Right atrium auricular region (tissue), 2 donors: Measurements from ENCODE around the gene CAMTA1. TPM values are rescaled to one million over a fixed set of nuclear protein-coding genes. Genes with fewer than 3 reads are reported as not detected.

Experiments used
- DNase-seq: peaks from one replicate; pipeline ENCODE4 v3.0.0-alpha.2; 2019; ENCODE audit warnings: low spot score
- H3K27ac ChIP-seq, 2 donors: fragments of 200-600 bp; sonication (generic); 1 replicate in 1 of 2; 2 replicates in 1 of 2; pipeline ENCODE4 v1.5.1; 2016 to 2019
- H3K27me3 ChIP-seq, 2 donors: fragments of 200-600 bp; sonication (generic); one replicate each; pipeline versions ENCODE4 v1.5.1 to v1.6.0; 2017 to 2019
- H3K36me3 ChIP-seq: fragments of 200-600 bp; sonication (generic); one replicate; pipeline ENCODE4 v1.5.1; 2016
- H3K4me1 ChIP-seq, 2 donors: fragments of 200-600 bp; sonication (generic); one replicate each; pipeline versions ENCODE4 v1.5.1 to v1.6.0; 2017 to 2019
- H3K4me3 ChIP-seq, 2 donors: fragments of 200-600 bp; sonication (generic); 1 replicate in 1 of 2; 2 replicates in 1 of 2; pipeline ENCODE4 v1.5.1; 2017 to 2019; ENCODE audit warnings: mild to moderate bottlenecking in 1 of 2, moderate library complexity in 1 of 2
- H3K9me3 ChIP-seq, 2 donors: fragments of 200-600 bp; sonication (generic); one replicate each; pipeline ENCODE4 v1.5.1; 2019
- CTCF ChIP-seq, 2 donors: fragments of 200-600 bp; sonication (generic); IDR thresholded peaks; one replicate each; pipeline ENCODE4 v1.5.1; 2019; ENCODE audit warnings: antibody characterized with exemption in 2 of 2
- total RNA-seq, 2 donors: library from RNA; depleted of rRNA; stranded (reverse); fragments of >200 nt; gene quantifications; one replicate each; pipeline ENCODE4 v1.1.0, GENCODE V29; 2016

The CAMTA1 gene
- total RNA-seq, 2 donors from 2014 or later = 132 to 190 TPM

- no peaks in the 10 kb centered on the region for H3K27me3 ChIP-seq
- H3K9me3 ChIP-seq = peaks cover 0 to 19% of the 10 kb centered on the region in 2 donors
- DNase-seq = no peak
- no peak overlapping the region for H3K4me3 ChIP-seq
- no peak overlapping the region for H3K27ac ChIP-seq
- H3K4me1 ChIP-seq = no peaks in the 10 kb centered on the region
- no peaks in the 10 kb centered on the region for H3K36me3 ChIP-seq
- TF ChIP-seq CTCF (IDR thresholded peaks at IDR 0.05) = no peak
Measured at GRCh38 chr1:7265771-7266371, 480.6 kb downstream of the CAMTA1 start.

- no peaks in the 10 kb centered on the region for H3K36me3 ChIP-seq
- no peak for DNase-seq
- H3K4me1 ChIP-seq = no peaks in the 10 kb centered on the region
- no peaks in the 10 kb centered on the region for H3K27me3 ChIP-seq
- no peak for TF ChIP-seq CTCF (IDR thresholded peaks at IDR 0.05)
- no peak overlapping the region for H3K27ac ChIP-seq
- no peak overlapping the region for H3K4me3 ChIP-seq
- H3K9me3 ChIP-seq = peaks cover 0 to 19% of the 10 kb centered on the region in 2 donors
Measured at GRCh38 chr1:7266561-7266960, 481.3 kb downstream of the CAMTA1 start.

GRCh38 chr1:7267493-7267892, 482.2 kb downstream of the CAMTA1 start:
- TF ChIP-seq CTCF (IDR thresholded peaks at IDR 0.05) = no peak
- no peak for DNase-seq

GRCh38 chr1:7268983-7269382, 483.7 kb downstream of the CAMTA1 start:
- TF ChIP-seq CTCF (IDR thresholded peaks at IDR 0.05) = no peak
- Histone ChIP-seq H3K4me3 (no peak overlapping the region), H3K9me3 (peaks cover 0 to 19% of the 10 kb centered on the region in 2 donors), H3K36me3 (no peaks in the 10 kb centered on the region), H3K27me3 (no peaks in the 10 kb centered on the region), H3K27ac (no peak overlapping the region), H3K4me1 (no peaks in the 10 kb centered on the region)
- no peak for DNase-seq

More at GRCh38 chr1:7267493-7267892, 482.2 kb downstream of the CAMTA1 start:
- Histone ChIP-seq H3K4me1 (no peaks in the 10 kb centered on the region), H3K9me3 (peaks cover 0 to 19% of the 10 kb centered on the region in 2 donors), H3K4me3 (no peak overlapping the region), H3K27ac (no peak overlapping the region), H3K36me3 (no peaks in the 10 kb centered on the region), H3K27me3 (no peaks in the 10 kb centered on the region)

GRCh38 chr1:7269525-7269924, 484.3 kb downstream of the CAMTA1 start:
- no peak overlapping the region for H3K27ac ChIP-seq
- no peak overlapping the region for H3K4me3 ChIP-seq
- no peaks in the 10 kb centered on the region for H3K36me3 ChIP-seq
- DNase-seq = no peak
- TF ChIP-seq CTCF (IDR thresholded peaks at IDR 0.05) = no peak
- peaks cover 0 to 19% of the 10 kb centered on the region in 2 donors for H3K9me3 ChIP-seq
- no peaks in the 10 kb centered on the region for H3K27me3 ChIP-seq
- H3K4me1 ChIP-seq = no peaks in the 10 kb centered on the region

- TF ChIP-seq CTCF (IDR thresholded peaks at IDR 0.05) = no peak
Measured at GRCh38 chr1:7274256-7274655, 489.0 kb downstream of the CAMTA1 start.

More at GRCh38 chr1:7274256-7274655, 489.0 kb downstream of the CAMTA1 start:
- peaks cover 0 to 22% of the 10 kb centered on the region in 2 donors for H3K9me3 ChIP-seq
- no peaks in the 10 kb centered on the region for H3K4me1 ChIP-seq
- H3K27me3 ChIP-seq = no peaks in the 10 kb centered on the region
- no peaks in the 10 kb centered on the region for H3K36me3 ChIP-seq
- no peak overlapping the region for H3K4me3 ChIP-seq
- DNase-seq = no peak
- H3K27ac ChIP-seq = no peak overlapping the region
